Left ventricle myocardium inferior (tissue), 1 donor: ENCODE data around the gene TMIE. TPM values are rescaled to one million over a fixed set of nuclear protein-coding genes. Genes with fewer than 3 reads are reported as not detected.

ENCODE experiments used
- DNase-seq: peaks from one replicate; pipeline ENCODE4 v3.0.0-alpha.2; 2020
- H3K27ac ChIP-seq: fragments of 200-600 bp; replicated peaks from 2 replicates; pipeline ENCODE4 v1.8.0; 2021
- H3K27me3 ChIP-seq: fragments of 200-600 bp; 2 replicates; pipeline ENCODE4 v1.8.0; 2021; ENCODE audit warnings: low read depth
- H3K36me3 ChIP-seq: fragments of 200-600 bp; 2 replicates; pipeline ENCODE4 v1.8.0; 2021
- H3K4me1 ChIP-seq: fragments of 200-600 bp; 2 replicates; pipeline ENCODE4 v1.8.0; 2021
- H3K4me3 ChIP-seq: fragments of 200-600 bp; 2 replicates; pipeline ENCODE4 v1.8.0; 2021; ENCODE audit warnings: mild to moderate bottlenecking, moderate library complexity
- H3K9me3 ChIP-seq: fragments of 200-600 bp; replicated peaks from 2 replicates; pipeline ENCODE4 v1.8.0; 2021
- intact Hi-C: fragments of 100-400 bp; cut with micrococcal nuclease; formaldehyde crosslinking; loops from one replicate; pipeline ENCODE4 v1.11.0; 2022
- total RNA-seq: library from RNA; stranded (reverse); fragmentation: NEBNext Ultra II Directional; extraction: Animal tissue kit (Norgen Biotek cat#: 25700); gene quantifications from one replicate; pipeline ENCODE4 v1.2.1, GENCODE V29; 2021
- TF ChIP-seq, protein P1 (sequence below): fragments of 200-600 bp; IDR thresholded peaks from 2 replicates; pipeline ENCODE4 v1.8.0; 2021; ENCODE audit warnings: antibody characterized with exemption, mild to moderate bottlenecking, borderline replicate concordance
- donor health status: DM: no; HTN: yes; CAD: no; lungs with severe emphysema.

TMIE gene
- total RNA-seq, 1 donor from 2014 or later = 1.5 TPM

DNA sequence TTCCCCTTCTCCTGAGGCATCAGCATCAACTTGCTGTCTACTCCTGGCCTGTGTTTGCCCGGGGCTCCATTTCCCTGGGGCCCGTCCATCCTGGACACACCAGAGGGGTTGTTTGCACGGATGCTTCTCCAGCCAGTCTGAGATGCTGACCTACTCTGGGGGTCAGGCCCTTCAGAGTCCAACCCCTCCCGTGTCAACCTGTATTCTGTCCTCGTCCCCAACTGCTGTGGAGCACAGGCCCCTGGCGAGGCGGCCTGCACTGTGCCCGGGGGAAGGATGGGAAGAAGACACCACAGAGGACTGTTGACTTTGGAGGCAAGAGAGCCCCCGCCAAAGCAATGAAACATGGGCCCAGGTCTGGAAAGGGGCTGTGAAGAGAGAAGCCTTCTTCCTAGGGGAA lies 33.5 kb upstream of the TMIE start:
- Histone ChIP-seq H3K27ac (peak overlapping the region; percentile 86), H3K9me3 (no peaks in the 10 kb centered on the region), H3K4me1 (peaks cover 66% of the 10 kb centered on the region), H3K4me3 (no peak overlapping the region), H3K36me3 (peaks cover 15% of the 10 kb centered on the region), H3K27me3 (no peaks in the 10 kb centered on the region)
- DNase-seq = no peak
- TF ChIP-seq, protein P1, sequence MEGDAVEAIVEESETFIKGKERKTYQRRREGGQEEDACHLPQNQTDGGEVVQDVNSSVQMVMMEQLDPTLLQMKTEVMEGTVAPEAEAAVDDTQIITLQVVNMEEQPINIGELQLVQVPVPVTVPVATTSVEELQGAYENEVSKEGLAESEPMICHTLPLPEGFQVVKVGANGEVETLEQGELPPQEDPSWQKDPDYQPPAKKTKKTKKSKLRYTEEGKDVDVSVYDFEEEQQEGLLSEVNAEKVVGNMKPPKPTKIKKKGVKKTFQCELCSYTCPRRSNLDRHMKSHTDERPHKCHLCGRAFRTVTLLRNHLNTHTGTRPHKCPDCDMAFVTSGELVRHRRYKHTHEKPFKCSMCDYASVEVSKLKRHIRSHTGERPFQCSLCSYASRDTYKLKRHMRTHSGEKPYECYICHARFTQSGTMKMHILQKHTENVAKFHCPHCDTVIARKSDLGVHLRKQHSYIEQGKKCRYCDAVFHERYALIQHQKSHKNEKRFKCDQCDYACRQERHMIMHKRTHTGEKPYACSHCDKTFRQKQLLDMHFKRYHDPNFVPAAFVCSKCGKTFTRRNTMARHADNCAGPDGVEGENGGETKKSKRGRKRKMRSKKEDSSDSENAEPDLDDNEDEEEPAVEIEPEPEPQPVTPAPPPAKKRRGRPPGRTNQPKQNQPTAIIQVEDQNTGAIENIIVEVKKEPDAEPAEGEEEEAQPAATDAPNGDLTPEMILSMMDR = no peak
- intact Hi-C loops = no loop called here

DNA sequence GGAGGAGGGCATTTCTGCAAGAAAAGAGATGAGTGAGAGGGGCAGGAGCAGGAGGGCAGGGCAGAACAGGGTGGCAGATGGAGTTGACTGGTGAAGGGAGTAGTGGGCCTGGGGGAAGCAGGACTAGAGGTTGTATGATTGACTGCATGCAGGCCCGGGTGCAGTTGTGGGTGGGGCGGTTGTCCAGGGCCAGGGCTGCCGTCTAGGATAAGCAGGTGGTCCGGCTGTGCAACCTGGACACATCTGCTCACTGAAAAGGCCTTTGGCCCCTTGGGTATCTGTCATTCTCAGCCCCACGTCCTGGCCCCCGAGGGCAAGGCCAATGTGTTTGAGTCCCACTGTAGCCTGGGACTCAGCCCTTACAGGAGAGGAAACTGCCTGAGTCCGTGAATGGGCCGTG lies 33.1 kb upstream of the TMIE start:
- no peak for DNase-seq
- intact Hi-C loops = no loop called here
- Histone ChIP-seq H3K9me3 (no peaks in the 10 kb centered on the region), H3K4me1 (peaks cover 62% of the 10 kb centered on the region), H3K27ac (peak overlapping the region; percentile 86), H3K27me3 (no peaks in the 10 kb centered on the region), H3K4me3 (no peak overlapping the region), H3K36me3 (peaks cover 18% of the 10 kb centered on the region)
- TF ChIP-seq, protein P1 = no peak

DNA sequence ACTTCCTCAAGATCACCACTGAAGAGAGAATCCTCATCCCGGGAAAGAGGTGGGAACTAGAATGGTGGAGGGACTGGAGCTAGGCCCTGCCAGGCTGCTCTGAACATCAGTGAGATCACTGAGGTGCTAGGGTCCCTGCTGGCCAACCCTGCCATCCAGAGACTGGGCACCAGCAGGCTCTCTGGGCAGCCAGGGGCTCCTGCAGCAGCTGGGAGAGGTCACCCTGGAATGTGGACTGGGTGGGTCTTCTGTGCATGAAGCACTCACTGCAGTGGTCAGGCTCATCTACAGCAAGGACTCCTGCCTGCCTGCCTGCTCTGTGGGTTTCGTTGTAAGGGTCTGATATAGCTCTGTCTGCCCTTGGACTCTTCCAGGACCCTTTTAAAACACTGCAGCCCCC lies 32.6 kb upstream of the TMIE start:
- DNase-seq = no peak
- peak overlapping the region; percentile 86 for H3K27ac ChIP-seq
- TF ChIP-seq, protein P1 = no peak

DNA sequence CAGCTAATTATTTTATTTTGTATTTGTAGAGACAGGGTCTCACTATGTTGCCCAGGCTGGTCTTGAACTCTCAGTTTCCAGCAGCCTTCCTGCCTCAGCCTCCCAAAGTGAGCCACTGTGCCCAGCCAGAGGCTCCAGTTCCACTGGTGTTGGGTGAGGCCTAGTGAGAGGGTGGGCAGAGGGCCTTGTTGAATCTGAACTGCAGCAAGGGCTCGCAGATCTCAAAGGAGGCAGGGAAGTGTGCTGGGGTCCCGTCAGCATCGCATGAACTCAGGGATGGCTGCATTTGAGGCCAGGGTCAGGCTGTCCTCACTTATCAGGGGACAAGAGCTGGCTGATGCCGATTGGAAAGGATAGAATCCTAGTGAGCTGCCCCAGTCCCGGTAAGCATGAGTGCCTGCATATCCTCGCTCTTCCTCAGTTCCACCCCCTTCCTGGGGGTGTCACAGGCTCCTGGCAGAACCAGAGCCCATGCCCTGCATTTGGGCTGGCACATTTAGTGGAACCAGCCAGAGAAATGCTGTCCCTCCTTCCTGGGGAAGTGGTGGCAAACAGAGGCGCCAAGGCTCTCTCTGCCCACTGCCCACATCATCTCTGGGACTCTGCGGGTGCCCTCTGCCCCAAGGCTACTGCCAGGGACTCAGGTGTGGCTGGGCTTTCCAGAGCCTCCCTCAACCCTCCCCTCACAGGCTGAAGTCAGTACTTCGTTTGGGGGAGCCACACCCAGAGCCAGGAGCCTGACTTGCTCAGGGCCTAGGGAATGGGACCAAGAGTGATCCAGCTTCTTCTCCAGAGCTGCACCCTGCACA lies 31.8 kb upstream of the TMIE start:
- intact Hi-C loops = no loop called here
- DNase-seq = no peak

More for the DNA sequence above, 32.6 kb upstream of the TMIE start:
- H3K9me3 ChIP-seq = no peaks in the 10 kb centered on the region
- intact Hi-C loops = no loop called here
- no peak overlapping the region for H3K4me3 ChIP-seq
- H3K27me3 ChIP-seq = no peaks in the 10 kb centered on the region
- H3K4me1 ChIP-seq = peaks cover 57% of the 10 kb centered on the region
- peaks cover 23% of the 10 kb centered on the region for H3K36me3 ChIP-seq

DNA sequence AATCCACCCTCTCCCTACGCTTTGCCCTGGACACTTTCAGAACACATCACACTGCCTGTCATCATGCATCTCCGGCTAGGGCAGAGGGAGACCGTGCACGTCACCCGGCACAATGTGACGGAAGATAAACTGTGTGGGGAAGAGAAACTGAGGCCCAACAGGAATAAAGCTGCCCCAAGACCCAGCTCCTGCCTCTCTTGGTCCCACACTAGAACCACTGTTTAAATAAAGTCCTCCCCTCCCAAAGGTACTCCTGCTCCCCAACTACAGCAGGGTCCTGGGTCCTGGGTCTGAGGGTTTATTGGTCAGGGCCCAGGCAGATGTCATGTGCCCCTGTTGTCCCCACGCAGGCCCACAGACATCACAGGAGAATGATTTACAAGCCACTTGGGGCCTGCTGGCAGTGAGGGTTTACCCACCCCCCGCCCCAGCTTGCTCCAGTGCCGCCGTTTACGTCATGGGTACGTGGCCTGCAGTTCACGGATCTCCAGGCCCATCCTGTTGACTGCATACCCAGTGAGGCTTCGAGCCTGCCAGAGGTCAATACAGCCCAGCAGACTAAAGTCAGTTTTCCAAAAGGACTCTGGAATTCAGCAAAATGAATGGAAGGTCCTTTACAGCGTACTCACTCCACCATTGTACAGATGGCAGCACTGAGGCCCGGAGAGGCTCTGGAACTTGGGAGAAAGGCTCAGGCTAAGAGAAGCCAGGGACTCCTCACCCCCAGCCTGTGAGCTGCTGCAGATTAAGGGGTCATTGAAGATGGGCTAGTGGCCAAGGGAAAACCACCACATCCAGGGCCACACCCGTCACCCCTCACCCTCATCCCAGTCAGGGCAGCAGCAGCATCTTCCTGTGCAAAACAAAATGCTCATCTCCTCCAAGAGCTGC lies 30.9 kb upstream of the TMIE start:
- no peaks in the 10 kb centered on the region for H3K9me3 ChIP-seq
- peak overlapping the region; percentile 86 for H3K27ac ChIP-seq
- no peak overlapping the region for H3K4me3 ChIP-seq
- peaks cover 41% of the 10 kb centered on the region for H3K4me1 ChIP-seq
- intact Hi-C loops = no loop called here
- H3K36me3 ChIP-seq = peaks cover 40% of the 10 kb centered on the region
- TF ChIP-seq, protein P1 = no peak
- peak; percentile 12 for DNase-seq
- no peaks in the 10 kb centered on the region for H3K27me3 ChIP-seq

More for the DNA sequence above, 31.8 kb upstream of the TMIE start:
- Histone ChIP-seq H3K27ac (peak overlapping the region; percentile 86), H3K4me1 (peaks cover 49% of the 10 kb centered on the region), H3K4me3 (no peak overlapping the region), H3K9me3 (no peaks in the 10 kb centered on the region), H3K27me3 (no peaks in the 10 kb centered on the region), H3K36me3 (peaks cover 31% of the 10 kb centered on the region)
- TF ChIP-seq, protein P1 = no peak
